HG02938 (cell line): ENCODE measurements around the gene SP1.
A peak's percentile ranks its signal among the peaks of the same experiment; 100 is the strongest.
"Not testable (repeated sequence)": the region's sequence is repeated elsewhere in the genome, so short reads cannot be mapped to it uniquely, and the experiment has no call there.

Experiments used
- ATAC-seq: cut with Tn5 transposase; IDR thresholded peaks from one replicate; pipeline ENCODE4 v1.9.1; 2021; ENCODE audit warnings: mild to moderate bottlenecking, moderate library complexity; ENCODE audit not compliant: unreplicated experiment

The SP1 gene

DNA sequence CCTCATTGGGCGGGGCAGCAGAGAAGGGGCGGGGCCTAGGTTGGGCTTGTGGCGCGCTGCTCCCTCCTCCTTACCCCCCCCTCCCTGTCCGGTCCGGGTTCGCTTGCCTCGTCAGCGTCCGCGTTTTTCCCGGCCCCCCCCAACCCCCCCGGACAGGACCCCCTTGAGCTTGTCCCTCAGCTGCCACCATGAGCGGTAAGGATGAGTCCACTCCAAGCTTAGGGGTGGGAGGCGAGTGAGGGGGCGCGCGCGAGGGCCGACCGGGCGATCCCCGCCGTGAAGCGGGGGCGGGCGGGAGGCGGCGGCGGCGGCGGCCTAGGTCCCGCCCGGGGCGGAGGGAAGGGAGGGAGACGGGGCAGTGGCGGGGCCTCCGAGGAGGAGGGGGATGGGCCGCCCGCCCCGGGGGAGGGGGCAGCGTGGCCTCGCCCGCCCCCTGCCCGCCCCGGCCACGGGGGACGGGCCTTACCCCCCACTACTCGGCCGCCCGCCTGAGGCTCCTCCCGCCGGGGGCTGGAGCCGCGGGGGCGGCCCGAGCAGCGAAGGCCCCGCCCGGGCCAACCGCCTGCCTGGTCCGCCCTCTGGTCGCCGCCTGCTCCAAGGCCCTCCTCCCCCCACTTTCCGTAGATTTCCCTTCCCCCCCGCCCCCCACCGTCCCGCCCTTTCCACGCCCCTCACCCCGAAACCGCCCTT lies at the start of gene SP1:
TSS of gene SP1 (plus strand) at position 73 of the 690 bp plus-strand sequence. CDS start at position 189, 116 bp downstream.
- ATAC-seq, result peak; percentile 30

DNA sequence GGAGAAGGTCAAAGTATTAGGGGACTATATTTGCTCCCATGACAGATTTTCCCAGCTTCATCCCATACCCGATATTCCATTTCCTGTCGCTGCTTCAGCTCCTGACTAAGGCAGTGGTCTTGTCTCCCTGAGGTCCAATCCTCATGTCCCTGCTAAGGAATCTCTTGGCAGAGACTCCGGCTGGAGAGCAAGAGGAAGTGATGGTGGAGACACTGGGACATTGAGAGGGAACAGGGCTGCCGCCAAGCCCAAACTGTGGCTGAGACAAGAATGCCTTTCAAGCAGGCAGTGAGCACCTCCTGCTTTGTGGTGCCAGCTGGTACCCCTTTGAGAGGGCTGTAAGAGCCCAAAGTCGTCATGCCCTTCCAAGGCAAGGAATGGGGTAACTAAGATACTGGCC lies 49.3 kb upstream of the SP1 start:
- no peak for ATAC-seq

DNA sequence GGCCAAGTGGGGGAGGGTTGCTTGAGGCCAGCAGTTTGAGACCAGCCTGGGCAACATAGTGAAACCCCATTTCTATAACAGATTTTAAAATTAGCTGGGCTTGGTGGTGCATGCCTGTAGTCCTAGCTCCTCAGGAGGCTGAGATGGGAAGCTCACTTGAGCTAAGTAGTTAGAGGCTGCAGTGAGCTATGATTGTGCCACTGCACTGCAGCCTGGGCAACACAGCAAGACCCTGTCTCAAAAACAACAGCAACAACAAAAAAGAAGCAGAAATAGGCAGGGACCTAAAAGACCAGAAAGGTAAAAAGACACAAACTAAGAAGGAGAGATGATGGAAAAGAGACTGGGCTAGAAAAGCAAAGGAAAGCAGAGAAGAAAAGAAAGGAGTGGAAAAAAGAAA lies 47.6 kb upstream of the SP1 start:
- ATAC-seq, result not testable (repeated sequence)

DNA sequence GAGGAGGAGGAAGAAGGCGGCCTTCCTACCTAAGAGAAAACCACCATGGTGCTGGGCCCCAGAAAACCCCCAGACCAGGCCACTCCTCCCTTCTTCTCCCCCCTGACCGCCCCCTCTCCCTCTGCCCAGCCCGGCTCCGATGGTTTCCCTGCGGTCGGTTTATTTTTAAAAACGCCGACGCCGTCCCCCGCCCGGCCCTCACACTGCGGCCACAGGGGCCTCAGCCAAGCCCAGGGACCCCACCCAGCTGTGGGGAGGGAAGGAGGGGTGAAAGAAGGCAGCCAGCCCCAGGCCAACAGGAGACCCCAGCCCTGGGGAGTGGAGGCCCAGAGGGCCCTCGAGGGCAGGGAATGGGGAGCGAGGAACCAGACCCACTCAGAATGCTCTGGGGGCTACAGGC lies 47.2 kb upstream of the SP1 start:
- no peak for ATAC-seq

DNA sequence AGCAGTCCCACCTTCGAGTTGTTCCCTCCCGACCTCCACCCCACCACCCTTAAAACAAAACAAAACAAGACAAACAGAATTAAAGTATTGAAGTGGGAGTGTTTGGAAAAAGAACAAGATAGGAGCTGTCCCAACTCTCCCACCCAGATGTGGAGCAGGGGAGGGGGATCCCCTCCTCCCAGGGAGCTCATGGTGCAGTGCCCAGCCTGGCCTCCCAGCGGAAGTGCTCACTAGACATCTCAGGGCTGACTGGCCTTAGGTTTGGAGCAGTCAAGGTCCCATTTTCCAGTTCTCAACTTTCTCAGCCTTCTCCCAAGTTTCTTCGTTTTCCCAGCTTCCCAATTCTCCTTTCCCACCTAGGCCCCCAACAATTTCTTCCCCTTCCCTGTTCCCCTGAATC lies 46.7 kb upstream of the SP1 start:
- ATAC-seq, result no peak

DNA sequence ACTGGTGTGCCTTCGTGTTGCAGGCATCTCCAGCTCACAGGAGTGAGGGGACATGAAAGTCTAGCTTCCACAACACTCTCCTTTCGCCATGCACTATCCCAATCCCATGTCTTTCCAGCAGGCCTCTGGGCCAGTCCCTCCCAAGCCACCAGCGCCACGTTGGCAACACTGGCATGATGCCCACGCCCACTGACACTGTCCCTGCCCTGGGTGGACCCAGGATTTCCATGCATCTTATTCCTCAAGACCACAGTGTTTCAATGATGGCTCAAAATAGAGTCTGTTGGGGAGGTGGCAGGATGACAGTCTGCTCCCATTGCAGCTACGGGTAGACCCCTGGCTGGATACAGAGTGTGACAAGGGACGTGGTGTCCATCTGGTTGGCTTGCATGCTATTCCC lies 46.1 kb upstream of the SP1 start:
- ATAC-seq, result no peak

DNA sequence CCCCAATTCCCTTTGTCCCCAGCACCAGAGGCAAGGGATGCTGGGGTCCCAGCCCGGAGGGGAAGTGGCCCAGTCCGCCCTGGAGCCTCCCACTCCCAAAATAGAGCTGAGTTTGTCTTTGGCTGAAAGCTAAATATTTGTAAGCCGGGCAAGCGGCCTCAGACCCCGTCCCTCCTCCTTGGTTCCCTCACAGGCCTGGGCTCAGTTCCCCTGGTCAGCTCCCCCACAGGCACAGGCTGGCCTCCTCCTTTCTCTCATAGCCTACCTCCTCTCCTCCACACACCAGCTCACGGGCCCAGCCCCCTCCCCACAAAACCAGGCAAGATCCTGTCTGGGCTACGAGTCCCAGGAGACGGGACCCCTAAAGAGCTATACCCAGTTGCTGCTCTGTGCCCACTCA lies 45.2 kb upstream of the SP1 start:
- no peak for ATAC-seq

DNA sequence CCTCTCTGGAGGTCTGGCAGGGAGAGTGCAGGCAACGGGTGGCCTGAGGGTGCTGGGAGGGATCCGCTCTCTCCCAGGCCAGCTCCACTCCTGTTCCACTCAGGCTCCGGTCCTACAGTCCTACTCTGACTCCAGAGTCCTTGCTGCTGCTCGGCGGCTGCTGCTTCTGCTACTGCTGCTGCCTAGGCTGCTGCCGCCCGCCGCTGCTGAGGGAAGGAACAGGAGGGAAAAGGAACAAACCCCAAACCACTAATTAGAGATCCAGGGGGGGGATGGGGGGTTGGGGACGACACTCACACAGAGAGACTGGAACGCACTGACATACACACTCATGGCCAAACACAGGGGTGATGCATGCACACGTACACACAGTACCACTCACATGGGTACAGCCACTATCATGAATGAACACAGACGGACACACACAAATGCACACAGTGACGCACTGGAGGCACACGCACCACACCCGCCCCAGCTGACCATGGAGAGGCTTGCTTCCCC lies 43.7 kb upstream of the SP1 start, which contains the start of gene SP7:
TSS of gene SP7 (minus strand) at position 174 of the 501 bp plus-strand sequence. CDS start 708 bp downstream, outside the sequence.
- no peak for ATAC-seq

DNA sequence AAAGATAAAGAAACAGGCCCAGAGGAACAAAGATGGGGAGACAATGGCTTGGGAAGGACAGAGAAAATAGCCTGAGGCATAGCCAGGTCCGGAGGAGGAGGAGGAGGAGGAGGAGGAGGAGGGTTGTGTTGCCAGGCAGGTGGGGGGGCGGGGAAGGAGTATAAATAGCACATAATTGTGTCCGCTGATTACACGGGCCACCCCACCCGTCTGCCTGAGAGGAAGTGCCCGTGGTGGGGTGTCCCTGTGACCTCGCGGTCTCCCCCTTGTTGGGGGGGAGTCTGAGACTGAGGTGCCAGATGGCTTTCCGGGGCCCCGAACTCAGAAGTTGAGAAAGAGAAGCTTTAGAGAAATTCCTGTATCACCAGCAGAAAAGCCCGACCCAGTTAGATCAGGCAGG lies 42.0 kb upstream of the SP1 start:
- no peak for ATAC-seq

DNA sequence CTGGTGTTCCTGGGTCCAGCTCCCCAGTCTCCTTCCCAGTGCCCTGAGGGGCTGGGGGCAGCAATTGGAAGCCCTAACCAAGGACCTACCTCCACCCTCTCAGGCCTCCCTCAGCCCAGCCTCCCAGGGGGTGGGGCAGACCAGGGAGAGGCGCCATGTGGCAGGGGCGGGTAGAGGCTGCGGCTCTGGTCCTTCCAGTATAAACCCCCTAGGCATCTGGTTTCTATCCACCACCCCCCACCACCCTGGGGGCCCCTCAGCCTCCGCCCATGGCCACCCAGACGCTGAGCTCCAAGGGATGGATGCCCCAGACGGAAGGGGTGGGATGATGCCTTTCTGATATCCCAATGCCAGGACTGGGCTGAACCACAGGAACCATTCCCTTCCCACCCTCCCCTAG lies 41.1 kb upstream of the SP1 start:
- no peak for ATAC-seq

DNA sequence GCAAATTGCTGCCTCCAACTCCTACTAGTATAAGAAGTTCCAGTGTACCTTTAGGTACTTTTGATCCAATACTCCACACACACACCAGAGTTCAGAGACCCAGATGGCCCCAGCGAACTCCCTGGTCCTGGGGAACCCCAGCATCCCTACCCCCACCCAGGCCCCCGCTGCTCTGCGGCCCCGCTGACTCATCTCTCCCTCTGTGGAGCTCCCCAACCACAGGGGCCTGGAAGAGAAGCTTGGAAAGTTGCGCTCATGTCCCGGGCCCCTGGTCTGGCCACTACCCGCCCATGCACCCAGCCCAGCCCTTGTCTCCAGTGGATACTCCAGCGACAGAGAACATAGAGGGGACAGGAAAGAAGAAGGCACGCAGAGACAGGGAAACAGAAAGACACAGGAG lies 39.6 kb upstream of the SP1 start:
- no peak for ATAC-seq

DNA sequence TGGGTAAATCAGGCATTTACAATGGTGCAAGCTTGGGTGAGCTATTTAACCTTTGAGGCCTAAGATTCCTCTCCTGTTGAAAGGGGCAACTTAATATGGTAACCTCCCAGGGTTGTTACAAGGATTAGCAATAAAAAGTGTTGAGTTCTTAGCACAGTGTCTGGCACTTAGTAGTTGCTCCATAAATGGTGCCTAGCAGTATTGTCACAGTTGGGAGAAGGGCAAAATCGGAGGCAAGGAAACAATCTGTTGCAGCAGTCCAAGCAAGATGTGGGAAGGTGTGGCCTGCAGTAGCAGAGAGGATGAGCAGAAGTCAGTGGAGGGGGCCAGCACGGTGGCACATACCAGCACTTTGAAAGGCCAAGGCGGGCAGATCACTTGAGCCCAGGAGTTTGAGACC lies 36.5 kb upstream of the SP1 start:
- ATAC-seq, result no peak

DNA sequence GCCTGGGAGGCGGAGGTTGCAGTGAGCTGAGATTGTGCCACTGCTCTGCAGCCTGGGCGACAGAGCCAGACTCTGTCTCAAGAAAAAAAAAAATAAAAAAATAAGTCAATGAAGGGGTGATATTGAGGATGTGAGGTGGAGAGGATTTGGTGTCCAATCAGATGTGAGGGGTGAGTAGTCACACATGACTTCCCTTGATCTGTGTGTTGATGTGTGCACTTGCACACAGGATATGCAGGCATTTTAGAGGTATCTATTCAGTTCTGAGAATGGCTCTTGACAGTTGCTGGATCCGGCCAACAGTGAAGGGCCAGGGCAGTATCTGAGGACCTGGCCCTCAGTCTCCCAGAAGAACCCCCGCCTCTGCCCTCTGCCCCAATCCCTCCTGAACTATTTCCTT lies 36.0 kb upstream of the SP1 start:
- ATAC-seq, result no peak

DNA sequence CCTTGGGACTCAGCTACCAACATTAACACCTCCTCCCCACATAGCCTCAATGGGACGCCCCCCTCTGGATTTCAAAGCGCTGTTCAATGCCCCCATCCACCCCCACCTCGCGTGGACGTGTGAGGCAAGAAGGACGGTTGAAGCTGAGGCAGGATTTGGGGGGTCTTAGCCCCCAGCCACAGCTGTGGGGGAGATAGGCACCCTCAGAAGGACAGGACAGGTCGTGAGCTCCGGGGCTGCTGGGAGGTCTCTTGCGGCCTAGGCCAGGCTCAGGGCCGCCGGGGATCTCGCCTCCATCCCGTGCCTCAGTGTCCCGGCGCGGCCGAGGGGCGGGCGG lies 35.5 kb upstream of the SP1 start:
- ATAC-seq, result no peak

DNA sequence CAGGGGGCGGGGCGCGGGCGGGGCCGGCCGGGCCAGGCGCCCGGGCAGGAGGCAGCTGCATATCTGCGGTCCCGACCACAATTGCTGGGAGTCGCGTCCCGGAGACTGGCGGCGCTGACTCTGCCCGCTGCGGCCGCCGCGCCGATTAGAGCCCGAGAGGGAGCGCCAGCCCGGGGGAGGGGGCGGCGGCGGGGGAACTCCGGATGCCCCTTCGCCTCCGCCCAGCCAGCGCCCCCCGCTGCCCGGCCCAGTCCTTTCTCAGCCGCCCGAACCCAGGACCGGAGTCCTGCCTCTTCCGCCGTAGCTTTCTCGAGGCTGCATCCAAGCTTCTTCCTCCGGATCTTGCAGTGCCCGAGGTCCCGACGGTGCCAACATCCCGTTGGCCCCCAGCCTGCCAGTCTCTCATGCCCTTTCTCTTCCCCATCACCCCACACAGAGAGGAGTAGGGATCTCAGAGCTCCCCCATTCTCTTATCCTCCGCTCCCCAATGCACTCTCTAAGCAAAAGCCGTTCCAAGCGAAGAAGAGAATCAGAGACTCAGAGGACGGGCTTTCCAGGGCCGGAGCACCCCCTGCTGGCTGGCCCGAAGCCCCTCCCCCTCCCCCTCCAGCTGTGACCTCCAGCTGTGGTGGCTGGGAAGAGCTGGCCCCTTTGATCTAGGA lies 35.0 kb upstream of the SP1 start:
- no peak for ATAC-seq

DNA sequence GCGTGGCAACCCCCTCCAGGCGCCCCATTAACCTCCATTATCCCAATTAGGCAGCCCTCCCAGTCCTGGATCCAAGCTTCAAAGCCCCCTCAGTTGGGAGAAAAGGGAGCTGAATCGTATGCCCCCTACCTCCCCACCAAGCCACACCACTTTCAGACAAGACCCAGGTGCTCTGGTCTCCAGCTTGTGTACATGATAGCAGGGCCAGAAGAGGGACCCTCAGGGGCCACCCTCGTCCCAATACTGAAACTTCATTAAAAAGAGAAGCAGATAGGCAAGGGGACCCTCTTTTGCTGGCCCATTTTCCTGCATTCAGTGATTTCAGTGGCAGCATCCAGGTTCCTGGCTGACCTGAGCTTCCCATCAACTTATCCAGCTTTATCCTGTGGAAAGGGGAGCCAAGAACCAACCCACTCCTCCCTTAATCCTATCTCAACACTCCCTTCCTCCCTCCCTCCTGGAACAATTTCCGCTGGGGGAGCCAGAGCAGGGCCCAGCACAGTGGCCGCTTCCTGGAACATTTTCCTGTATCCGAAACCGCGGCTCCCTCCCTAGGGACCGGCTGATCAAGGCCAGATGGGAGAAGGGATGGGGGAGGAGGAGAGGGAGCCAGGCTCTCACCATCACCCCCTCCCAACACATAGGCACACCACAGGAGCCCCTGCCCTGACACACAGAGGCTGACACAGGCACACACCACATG lies 34.3 kb upstream of the SP1 start:
- no peak for ATAC-seq

DNA sequence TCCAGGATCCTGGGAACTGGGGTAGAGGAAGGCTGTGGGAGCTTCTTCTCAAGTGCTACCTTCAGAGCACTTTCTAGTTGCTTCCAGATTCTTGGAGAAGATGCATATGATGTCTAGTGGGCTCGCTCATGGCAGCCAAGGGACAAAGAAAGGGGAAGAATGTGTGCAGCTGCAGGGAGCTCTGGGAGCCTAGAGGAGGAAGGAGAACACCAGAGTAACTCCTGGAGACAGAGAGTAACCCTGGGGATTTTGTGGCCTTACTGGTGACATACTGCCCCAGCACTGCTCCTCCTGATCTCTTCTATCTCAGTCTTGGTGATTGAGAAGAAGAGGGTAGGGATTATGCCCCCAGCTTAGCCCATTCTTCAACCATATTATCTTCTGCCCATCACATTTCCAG lies 33.5 kb upstream of the SP1 start:
- no peak for ATAC-seq

DNA sequence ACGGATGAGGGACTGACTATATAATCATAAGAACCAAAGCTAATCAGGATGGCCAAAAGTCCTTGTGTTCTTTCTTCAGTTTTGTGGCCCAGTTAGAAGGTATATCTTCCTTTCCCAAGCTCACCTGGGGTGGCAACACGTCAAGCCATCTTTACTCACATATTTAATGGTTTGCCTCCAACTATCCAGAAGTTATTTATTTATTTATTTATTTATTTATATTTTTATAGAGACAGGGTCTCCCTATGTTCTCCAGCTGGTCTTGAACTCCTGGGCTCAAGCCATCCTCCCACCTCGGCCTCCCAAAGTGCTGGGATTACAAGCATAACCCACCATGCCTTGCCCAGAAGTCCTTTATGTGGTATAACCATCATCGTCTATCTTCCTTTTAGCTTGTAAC lies 32.1 kb upstream of the SP1 start:
- no peak for ATAC-seq

DNA sequence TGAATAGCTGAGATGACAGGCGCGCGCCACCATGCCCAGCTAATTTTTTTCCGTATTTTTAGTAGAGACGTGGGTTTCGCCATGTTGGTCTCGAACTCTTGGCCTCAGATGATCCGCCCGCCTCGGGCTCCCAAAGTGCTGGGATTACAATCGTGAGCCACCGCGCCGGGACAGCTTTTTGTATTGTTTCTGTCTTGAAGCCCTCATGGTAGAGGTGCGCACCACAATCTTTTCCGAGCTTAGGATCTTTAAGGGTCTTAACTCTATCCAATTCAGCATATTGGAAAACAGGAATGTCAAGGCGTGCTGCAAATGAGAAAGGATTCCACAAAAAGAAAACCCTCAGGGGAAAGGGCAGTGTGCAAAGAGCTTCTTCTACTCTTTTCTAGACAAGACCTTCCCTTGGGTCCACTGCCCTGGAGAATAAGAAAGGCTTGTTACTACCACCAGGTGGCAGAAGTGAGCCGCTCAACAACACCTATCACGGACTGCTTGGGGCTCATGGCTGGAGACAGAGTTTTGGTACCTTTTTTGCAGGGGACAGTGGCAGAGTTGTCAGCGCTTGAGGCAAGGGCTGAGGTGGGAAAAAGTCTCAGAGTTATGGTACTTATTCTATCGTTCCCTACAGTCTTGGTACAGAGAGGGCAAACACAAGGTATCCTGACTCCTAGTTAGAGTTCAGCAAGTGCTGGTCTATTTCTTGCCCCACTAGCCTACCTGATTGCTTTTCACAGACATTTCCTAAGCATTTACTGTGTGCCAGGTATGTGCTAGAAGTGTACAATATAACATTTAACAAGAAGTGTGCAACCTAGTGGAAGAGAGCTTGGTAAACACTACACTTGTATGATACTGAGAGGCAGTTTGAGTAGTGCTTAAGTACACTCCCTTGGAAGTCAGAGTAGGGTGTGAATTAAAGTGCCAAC lies 27.4 kb upstream of the SP1 start:
- peak; percentile 75 for ATAC-seq

DNA sequence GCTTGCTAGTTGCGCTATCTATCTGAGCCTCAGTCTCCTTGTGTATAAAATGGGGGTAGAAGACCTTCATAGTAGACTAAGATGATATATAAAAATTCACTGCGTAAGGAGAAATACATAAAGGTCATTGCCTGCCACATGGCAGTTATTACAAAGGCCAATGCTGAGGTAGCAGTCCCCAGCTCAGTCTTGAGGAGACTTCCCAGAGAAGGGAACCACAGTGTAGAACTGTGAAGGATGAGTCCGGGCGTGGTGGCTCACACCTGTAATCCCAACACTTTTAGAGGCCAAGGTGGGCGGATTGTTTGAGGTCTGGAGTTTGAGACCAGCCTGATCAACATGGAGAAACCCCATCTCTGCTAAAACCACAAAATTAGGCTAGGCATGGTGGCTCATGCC lies 26.7 kb upstream of the SP1 start:
- no peak for ATAC-seq

DNA sequence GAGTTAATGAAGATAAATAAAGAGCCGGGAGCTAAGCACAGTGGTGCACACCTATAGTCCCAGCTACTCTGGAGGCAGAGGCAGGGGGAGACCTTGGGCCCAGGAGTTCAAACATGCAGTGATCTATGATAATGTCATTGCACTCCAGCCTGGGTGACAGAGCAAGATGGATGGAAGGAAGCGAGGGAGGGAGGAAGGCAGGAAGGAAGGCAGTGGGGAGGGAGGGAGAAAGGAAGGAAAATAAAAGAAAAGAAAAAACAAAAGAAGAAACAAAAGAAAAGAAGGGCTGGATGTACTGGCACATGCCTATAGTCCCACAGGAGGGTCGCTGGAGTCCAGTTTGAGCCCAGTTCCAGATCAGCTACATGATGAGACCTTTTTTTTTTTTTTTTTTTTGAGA lies 24.9 kb upstream of the SP1 start:
- ATAC-seq, result no peak
